A673 (cell line): ENCODE measurements around the gene PTGER4.

Source experiments
- EZH2 ChIP-seq: fragments of 200-600 bp; sonication (generic); IDR thresholded peaks from 2 replicates; pipeline ENCODE4 v1.6.1; 2017; ENCODE audit warnings: borderline replicate concordance, low read depth, mild to moderate bottlenecking, mixed read lengths, antibody characterized with exemption, low read length; ENCODE audit not compliant: poor library complexity, severe bottlenecking
- TF ChIP-seq, protein P1 (sequence below): fragments of 300-800, 200-600 bp; sonication (generic); conservative IDR thresholded peaks from 2 replicates; pipeline ENCODE4 v1.5.1; 2017; ENCODE audit warnings: low read depth, mild to moderate bottlenecking, antibody characterized with exemption, low read length, moderate library complexity, mixed read lengths

DNA sequence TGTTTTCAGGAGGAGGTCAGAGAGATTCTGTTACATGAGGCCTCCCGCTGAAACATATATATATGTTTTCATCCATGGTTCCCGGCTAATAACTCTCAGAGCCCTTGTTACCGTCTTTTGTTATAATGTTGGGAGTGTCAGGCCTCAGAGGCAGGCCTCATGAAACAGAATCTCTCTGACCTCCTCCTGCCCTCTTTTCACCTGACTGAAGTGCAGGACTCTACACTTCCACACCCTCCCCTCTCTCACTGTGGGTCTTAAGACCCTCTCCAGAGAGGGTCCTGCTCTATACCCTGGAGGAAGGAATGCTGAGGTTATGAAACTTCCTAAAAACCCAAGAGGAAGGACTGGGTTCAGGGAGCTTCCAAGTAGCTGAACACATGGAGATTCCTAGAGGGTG, 28.5 kb upstream of the PTGER4 start:
- TF ChIP-seq, protein P1, sequence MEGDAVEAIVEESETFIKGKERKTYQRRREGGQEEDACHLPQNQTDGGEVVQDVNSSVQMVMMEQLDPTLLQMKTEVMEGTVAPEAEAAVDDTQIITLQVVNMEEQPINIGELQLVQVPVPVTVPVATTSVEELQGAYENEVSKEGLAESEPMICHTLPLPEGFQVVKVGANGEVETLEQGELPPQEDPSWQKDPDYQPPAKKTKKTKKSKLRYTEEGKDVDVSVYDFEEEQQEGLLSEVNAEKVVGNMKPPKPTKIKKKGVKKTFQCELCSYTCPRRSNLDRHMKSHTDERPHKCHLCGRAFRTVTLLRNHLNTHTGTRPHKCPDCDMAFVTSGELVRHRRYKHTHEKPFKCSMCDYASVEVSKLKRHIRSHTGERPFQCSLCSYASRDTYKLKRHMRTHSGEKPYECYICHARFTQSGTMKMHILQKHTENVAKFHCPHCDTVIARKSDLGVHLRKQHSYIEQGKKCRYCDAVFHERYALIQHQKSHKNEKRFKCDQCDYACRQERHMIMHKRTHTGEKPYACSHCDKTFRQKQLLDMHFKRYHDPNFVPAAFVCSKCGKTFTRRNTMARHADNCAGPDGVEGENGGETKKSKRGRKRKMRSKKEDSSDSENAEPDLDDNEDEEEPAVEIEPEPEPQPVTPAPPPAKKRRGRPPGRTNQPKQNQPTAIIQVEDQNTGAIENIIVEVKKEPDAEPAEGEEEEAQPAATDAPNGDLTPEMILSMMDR, result no peak
- TF ChIP-seq EZH2, result no peak
